Lung (tissue), 10 donors: ENCODE data around the gene PDE4DIP. TPM values are rescaled to one million over a fixed set of nuclear protein-coding genes. Genes with fewer than 3 reads are reported as not detected.
"Not testable (repeated sequence)": the region's sequence is repeated elsewhere in the genome, so short reads cannot be mapped to it uniquely, and the experiment has no call there.

ENCODE experiments used
- ATAC-seq: fragments of 200-7000 bp; cut with Tn5 transposase; one replicate; pipeline ENCODE4 v1.9.1; 2020; ENCODE audit warnings: moderate number of reproducible peaks; ENCODE audit not compliant: insufficient read depth, low FRiP score
- DNase-seq, 3 donors: peaks; one replicate each; pipeline ENCODE4 v3.0.0-alpha.2; 2013 to 2017
- H3K27ac ChIP-seq, 2 donors: one replicate each; pipeline ENCODE4 v1.5.1; 2013; ENCODE audit warnings: mild to moderate bottlenecking in 2 of 2, moderate library complexity in 2 of 2, control low read depth in 1 of 2, inconsistent platforms in 1 of 2, low read depth in 1 of 2, low read length in 1 of 2
- H3K27me3 ChIP-seq, 3 donors: one replicate each; pipeline ENCODE4 v1.5.1; 2013; ENCODE audit warnings: low read length in 2 of 3; ENCODE audit not compliant: control insufficient read depth in 3 of 3, insufficient read depth in 3 of 3
- H3K36me3 ChIP-seq, 4 donors: one replicate each; pipeline ENCODE4 v1.5.1; 2013; ENCODE audit warnings: low read length in 4 of 4, mild to moderate bottlenecking in 1 of 4, moderate library complexity in 1 of 4; ENCODE audit not compliant: control insufficient read depth in 4 of 4, insufficient read depth in 4 of 4
- H3K4me1 ChIP-seq, 5 donors: one replicate each; pipeline ENCODE4 v1.5.1; 2013; ENCODE audit warnings: low read length in 5 of 5, mild to moderate bottlenecking in 2 of 5, moderate library complexity in 1 of 5; ENCODE audit not compliant: control insufficient read depth in 5 of 5, insufficient read depth in 5 of 5
- H3K4me3 ChIP-seq: one replicate; pipeline ENCODE4 v1.5.1; 2013; ENCODE audit warnings: mild to moderate bottlenecking, control low read depth, moderate library complexity
- H3K9ac ChIP-seq, 2 donors: one replicate each; pipeline ENCODE4 v1.5.1; 2013; ENCODE audit warnings: low read length in 2 of 2, control low read depth in 1 of 2; ENCODE audit not compliant: insufficient read depth in 1 of 2
- H3K9me3 ChIP-seq, 4 donors: one replicate each; pipeline ENCODE4 v1.5.1; 2013; ENCODE audit warnings: low read length in 3 of 4, mild to moderate bottlenecking in 1 of 4, moderate library complexity in 1 of 4; ENCODE audit not compliant: control insufficient read depth in 4 of 4, insufficient read depth in 3 of 4
- WGBS, 2 donors: extraction: QIAGEN DNeasy Blood & Tissue Kit; methylation state at CpG; one replicate each; pipeline ENCODE4 v1.1.7; 2013; 5-methylcytosine and 5-hydroxymethylcytosine counted together
- polyA plus RNA-seq, 2 donors: library from polyadenylated mRNA; stranded (reverse); fragments of 200-250 nt; gene quantifications; one replicate each; pipeline ENCODE4 v1.2.1, GENCODE V29; 2013
- total RNA-seq, 2 donors: library from RNA; depleted of rRNA in 1 of 2; stranded (reverse); fragments of >200 nt in 1 of 2; gene quantifications; one replicate each; pipeline ENCODE4 v1.2.1, GENCODE V29; 2014 to 2021
- donor health status: Bipolar disorder and iron deficiency.
- donor health status: healthy.
- donor health status: DM: yes; HTN: yes; CAD: no.

The PDE4DIP gene
- total and polyA plus RNA-seq, 4 donors = 32.5 to 146 (median 65.0) TPM

DNA sequence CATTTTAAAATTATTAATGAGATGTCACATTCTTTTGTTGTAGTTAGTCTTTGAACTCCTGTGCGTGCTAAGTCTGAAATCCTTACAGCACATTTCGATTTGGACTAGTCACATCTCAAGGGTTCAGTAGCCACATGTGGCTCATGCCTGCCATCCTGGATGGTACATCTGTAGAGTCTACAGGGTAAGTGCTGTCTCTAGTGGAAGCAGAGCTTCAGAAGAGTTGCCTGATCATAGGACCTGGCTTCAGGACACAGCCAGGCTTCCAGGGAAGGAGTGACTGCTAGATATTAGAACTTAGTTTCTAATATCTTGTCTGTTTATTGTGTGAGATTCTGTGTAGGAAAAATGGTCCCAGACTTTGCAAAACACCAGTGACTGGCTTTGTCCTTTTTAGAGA lies 72.0 kb downstream of the PDE4DIP start:
- H3K36me3 ChIP-seq, H3K27me3 ChIP-seq, ATAC-seq, H3K9me3 ChIP-seq, H3K4me1 ChIP-seq, DNase-seq, H3K27ac ChIP-seq, H3K4me3 ChIP-seq, H3K9ac ChIP-seq: not testable (repeated sequence)
- no CpG with 5 or more reads among the region's 2 CpGs for WGBS, 2 donors

DNA sequence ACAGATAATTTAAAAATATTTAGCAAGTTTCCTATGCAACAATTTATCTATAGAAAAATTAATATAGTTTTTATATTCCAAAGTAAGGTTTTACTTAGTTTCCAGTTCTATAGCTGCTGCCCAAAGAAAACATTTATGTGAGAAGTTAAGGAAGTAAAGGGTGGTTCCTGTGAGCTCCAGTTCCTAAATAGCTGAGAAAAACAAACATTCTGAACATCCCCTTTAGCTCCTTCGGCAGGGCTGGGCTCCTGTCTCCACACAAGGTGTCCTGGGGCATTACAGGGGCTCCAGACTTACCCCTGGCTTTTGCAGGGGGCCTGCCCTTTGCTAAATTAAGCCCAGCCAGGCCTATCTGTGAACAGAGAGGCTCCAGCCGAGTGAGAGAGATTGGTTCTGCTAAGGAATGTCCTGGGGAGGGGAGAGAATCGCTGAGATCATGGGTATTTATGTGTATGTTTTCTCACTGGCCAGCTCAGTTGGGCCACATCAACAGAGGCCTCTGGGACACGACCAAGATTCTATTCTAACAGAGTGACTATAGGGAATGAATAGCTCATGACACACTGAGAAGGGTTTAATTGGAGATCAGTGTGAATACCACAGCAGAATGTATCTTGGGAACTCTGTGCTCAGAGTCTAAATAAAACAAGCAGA lies 72.6 kb downstream of the PDE4DIP start:
- not testable (repeated sequence) for H3K36me3 ChIP-seq, H3K27me3 ChIP-seq, DNase-seq, ATAC-seq, H3K4me3 ChIP-seq, H3K4me1 ChIP-seq, H3K9ac ChIP-seq, H3K9me3 ChIP-seq
- peak overlapping the region in 1 of 2 donors; percentile 66 for H3K27ac ChIP-seq
- 10 to 22% methylated on average over 2 of the region's 4 CpGs for WGBS, 2 donors

DNA sequence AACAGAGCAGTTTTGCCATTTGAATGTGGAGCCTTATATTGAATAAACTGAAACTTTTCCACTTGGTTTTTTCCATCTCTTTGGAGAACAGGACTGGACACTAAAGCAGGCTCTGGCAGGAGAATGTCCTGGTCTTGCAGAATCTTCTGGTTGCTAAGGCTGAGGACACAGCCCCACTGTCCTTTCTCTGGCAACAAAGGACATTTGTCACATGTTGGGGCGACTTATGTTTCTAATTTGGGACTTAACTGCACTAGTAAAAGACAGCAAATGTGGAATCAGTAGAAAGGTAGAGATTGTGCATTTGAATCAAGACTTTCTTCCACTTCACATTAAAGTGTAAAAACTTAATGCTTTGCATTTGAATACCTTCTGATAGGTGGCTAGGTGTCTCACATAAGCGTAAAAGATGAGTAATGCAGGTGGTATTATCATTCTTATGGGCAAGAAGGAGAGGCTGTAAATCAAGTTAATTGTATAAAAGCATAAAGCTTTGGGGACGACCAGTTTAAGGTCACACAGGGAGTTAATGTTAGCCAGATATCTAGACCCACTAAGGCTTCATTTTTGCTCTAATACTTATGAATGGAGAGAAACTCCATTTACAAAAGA lies 74.7 kb downstream of the PDE4DIP start:
- H3K9me3 ChIP-seq, H3K9ac ChIP-seq, ATAC-seq, H3K4me1 ChIP-seq, H3K4me3 ChIP-seq, DNase-seq, H3K36me3 ChIP-seq, H3K27me3 ChIP-seq: not testable (repeated sequence)
- H3K27ac ChIP-seq = peak overlapping the region in 1 of 2 donors; percentile 53
- WGBS, 2 donors = 94 to 96% methylated on average over 2 of the region's 3 CpGs

DNA sequence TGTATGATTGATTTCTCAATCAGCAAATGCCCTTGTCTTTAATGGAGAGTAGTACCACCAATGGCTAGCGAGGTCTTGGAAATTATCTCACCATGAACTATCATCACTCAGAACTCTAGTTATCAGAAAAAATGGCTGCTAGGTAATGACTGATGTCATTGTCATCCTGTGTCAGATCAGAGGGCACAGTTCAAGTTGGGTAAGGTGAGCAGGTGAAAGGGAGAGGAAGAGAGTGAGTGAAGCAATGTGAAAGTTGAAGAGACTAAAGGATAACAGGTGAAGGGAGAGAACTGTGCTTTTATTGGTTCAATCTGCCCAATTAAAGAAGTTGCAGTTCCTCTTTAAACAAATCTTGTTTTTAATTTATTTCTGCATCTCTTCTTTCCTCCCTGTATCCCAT lies 76.8 kb downstream of the PDE4DIP start:
- H3K4me3 ChIP-seq, H3K9me3 ChIP-seq, H3K27ac ChIP-seq, DNase-seq, H3K9ac ChIP-seq, H3K27me3 ChIP-seq, H3K4me1 ChIP-seq, ATAC-seq, H3K36me3 ChIP-seq: not testable (repeated sequence)
- no CpG with 5 or more reads among the region's 1 CpG for WGBS, 2 donors

DNA sequence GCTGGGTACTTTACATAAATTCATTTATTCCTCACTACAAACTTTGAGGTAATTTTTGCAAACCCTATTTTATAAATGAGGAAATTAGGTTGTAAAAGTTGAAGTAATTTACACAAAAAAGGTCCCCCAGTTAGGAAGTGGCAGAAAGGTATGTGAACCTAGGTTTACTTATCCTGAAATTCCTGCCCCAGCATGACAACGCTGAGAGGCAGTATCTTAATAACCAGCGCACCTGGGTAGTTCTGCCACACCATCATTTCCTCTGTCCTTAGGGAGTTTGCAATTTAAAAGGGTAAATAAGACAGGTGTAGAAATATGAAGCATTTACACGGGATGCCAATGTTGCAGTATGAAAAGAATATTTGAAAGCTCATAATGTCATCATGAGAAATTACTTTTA lies 79.6 kb downstream of the PDE4DIP start:
- H3K36me3 ChIP-seq, DNase-seq, ATAC-seq, H3K9ac ChIP-seq, H3K9me3 ChIP-seq, H3K4me1 ChIP-seq, H3K4me3 ChIP-seq, H3K27me3 ChIP-seq, H3K27ac ChIP-seq: not testable (repeated sequence)
- 73 to 86% methylated on average over 1 of the region's 3 CpGs for WGBS, 2 donors

DNA sequence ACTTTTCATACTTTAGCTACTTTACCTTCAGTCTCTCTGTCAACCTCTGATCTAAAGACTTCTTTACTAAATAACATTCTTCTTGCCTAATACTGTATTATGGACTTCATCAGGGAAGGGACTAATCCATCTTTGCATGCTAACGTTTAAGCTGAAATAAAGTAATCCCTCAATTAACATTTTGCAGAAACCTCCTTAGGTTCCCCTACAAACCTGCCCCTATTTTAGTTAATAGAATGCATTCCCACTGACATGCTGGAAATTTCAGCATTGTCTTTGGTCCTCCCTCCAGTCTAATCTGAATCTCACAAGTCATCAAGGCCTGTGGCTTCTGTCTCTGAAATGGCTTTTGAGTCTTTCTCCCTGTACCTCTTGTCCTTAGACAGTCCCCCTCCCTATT lies 83.4 kb downstream of the PDE4DIP start:
- ATAC-seq = not testable (repeated sequence)

DNA sequence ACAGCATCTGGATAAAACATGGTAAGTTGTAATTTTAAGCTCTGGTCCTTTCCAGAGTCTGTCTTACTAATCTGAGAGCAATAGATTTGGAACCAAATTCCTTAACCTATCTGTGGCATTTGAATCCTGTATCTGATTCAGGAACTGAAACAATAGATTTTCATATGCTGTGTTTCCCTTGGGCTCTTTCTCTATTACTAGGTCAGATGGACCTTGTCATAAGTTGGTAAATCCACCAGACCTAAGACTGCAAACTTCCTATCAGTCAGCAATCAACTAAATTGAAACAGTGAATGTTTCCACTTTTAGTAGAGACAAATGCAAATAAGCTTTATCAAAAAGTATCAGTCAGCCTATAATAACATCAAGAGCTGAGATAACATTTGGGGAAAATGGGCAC lies 85.0 kb downstream of the PDE4DIP start:
- H3K36me3 ChIP-seq = not testable (repeated sequence)

More for the DNA sequence above, 83.4 kb downstream of the PDE4DIP start:
- DNase-seq, H3K4me1 ChIP-seq, H3K27me3 ChIP-seq, H3K36me3 ChIP-seq, H3K27ac ChIP-seq, H3K9me3 ChIP-seq, H3K9ac ChIP-seq, H3K4me3 ChIP-seq: not testable (repeated sequence)
- WGBS, 2 donors = no CpG with 5 or more reads among the region's 1 CpG

DNA sequence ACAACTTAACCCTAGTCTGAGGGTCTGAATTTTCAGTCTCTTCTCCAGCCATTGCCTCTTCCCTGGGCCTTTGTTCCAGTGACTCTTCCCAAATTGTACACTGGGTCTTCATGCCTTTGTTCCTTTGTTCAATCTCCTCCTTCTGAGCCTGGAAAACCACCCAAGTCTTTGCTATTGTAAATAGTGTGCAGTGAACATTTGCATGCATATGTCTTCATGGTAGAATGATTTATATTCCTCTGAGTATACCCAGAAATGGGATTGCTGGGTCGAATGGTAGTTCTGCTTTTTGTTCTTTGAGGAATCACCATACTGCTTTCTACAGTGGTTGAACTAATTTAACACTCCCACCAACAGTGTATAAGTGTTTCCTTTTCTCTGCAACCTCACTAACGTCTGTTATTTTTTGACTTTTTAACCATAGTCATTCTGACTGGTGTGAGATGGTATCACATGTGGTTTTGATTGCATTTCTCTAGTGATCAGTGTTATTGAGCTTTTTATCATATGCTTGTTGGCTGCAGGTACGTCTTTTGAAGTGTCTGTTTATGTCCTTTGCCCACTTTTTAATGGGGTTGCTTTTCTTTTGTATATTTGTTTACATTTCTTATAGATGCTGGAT lies 91.3 kb downstream of the PDE4DIP start:
- H3K27me3 ChIP-seq, H3K4me1 ChIP-seq, H3K4me3 ChIP-seq, H3K36me3 ChIP-seq, DNase-seq, H3K27ac ChIP-seq, H3K9ac ChIP-seq, H3K9me3 ChIP-seq, ATAC-seq: not testable (repeated sequence)
- no CpG with 5 or more reads among the region's 3 CpGs for WGBS, 2 donors

More for the DNA sequence above, 85.0 kb downstream of the PDE4DIP start:
- ATAC-seq, H3K27ac ChIP-seq, H3K4me3 ChIP-seq, H3K9ac ChIP-seq, DNase-seq, H3K4me1 ChIP-seq, H3K27me3 ChIP-seq, H3K9me3 ChIP-seq: not testable (repeated sequence)
